Esophagus squamous epithelium (tissue), 4 donors: ENCODE measurements around the gene CBX6.

Source experiments
- POLR2A ChIP-seq, 4 donors: fragments of 450-650 bp; IDR thresholded peaks; one replicate each; pipeline ENCODE4 v1.6.1; 2017; ENCODE audit warnings: antibody characterized with exemption in 4 of 4, mild to moderate bottlenecking in 4 of 4, moderate library complexity in 3 of 4
- TF ChIP-seq, protein P1 (sequence below), 6 experiments: fragments of 450-650 bp in 4 of 6; fragments of 200-600 bp in 2 of 6; sonication (generic) in 2 of 6; IDR thresholded peaks; one replicate each; pipeline ENCODE4 v1.5.1; 2016 to 2019; ENCODE audit warnings: antibody characterized with exemption in 6 of 6, mild to moderate bottlenecking in 4 of 6, moderate library complexity in 4 of 6

DNA sequence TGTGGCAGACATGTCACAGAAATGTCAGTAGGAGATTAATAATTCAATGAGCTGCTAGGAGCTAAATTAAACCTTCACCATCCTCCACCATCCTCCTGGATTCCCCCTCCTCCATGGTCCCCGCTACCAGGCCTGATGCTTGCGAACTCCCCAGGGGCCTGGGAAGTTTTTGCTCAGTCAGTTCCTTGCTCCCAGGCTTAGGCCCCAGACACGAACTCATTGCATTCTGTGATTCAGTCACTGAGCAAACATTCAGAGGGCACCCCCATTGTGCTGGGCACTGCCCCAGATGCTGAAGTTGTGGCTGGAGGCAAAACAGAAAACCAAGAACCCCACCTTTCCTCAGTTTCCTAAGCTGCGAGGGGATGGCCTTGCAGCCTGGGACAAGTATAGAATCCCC lies 42.5 kb downstream of the CBX6 start:
- TF ChIP-seq, protein P1, sequence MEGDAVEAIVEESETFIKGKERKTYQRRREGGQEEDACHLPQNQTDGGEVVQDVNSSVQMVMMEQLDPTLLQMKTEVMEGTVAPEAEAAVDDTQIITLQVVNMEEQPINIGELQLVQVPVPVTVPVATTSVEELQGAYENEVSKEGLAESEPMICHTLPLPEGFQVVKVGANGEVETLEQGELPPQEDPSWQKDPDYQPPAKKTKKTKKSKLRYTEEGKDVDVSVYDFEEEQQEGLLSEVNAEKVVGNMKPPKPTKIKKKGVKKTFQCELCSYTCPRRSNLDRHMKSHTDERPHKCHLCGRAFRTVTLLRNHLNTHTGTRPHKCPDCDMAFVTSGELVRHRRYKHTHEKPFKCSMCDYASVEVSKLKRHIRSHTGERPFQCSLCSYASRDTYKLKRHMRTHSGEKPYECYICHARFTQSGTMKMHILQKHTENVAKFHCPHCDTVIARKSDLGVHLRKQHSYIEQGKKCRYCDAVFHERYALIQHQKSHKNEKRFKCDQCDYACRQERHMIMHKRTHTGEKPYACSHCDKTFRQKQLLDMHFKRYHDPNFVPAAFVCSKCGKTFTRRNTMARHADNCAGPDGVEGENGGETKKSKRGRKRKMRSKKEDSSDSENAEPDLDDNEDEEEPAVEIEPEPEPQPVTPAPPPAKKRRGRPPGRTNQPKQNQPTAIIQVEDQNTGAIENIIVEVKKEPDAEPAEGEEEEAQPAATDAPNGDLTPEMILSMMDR (IDR thresholded peaks at IDR 0.05): no peak
- TF ChIP-seq POLR2A (IDR thresholded peaks at IDR 0.05): no peak
